ENCODE measurements around the gene PCSK1N. TPM values are rescaled to one million over a fixed set of nuclear protein-coding genes. Genes with fewer than 3 reads are reported as not detected.
"Not testable (repeated sequence)": the region's sequence is repeated elsewhere in the genome, so short reads cannot be mapped to it uniquely, and the experiment has no call there.

The PCSK1N gene
- total RNA-seq, 3 donors from 2014 or later (not counting 1 experiment from before 2014, with no cell fraction given): 0.35 to 0.89 TPM; not detected in 1

- no peak overlapping the region for H3K4me3 ChIP-seq (ENCODE audit: low read length)
- H3K27me3 ChIP-seq (ENCODE audit: control insufficient read depth, insufficient read depth, low read length): peaks cover 6% of the 10 kb centered on the region
- no peak overlapping the region for H3K27ac Mint-ChIP-seq
- peaks cover 6% of the 10 kb centered on the region in 2 donors for H3K27me3 Mint-ChIP-seq (ENCODE audit: low read depth in 2 of 2)
- TF ChIP-seq CTCF (IDR thresholded peaks at IDR 0.05): no peak
- peaks cover 2% of the 10 kb centered on the region for H3K36me3 ChIP-seq (ENCODE audit: control insufficient read depth, insufficient read depth, low read length)
- peaks cover 0 to 10% of the 10 kb centered on the region in 2 donors for H3K4me1 Mint-ChIP-seq
- WGBS (ENCODE audit: insufficient coverage): 96% methylated on average over 6 of the region's 6 CpGs
- H3K9me3 Mint-ChIP-seq: no peaks in the 10 kb centered on the region
- H3K36me3 Mint-ChIP-seq: no peaks in the 10 kb centered on the region
- no peaks in the 10 kb centered on the region for H3K9me3 ChIP-seq (ENCODE audit: control insufficient read depth, insufficient read depth, low read length)
- H3K27ac ChIP-seq (ENCODE audit: low read length): no peak overlapping the region
- no peak for ATAC-seq
- DNase-seq: no peak
- H3K4me3 Mint-ChIP-seq: no peak overlapping the region
- intact Hi-C loops (cut with micrococcal nuclease): no loop called here
- peaks cover 9% of the 10 kb centered on the region for H3K4me1 ChIP-seq (ENCODE audit: control insufficient read depth, insufficient read depth, low read length)
Observed at GRCh38 chrX:48823053-48823452, 12.4 kb downstream of the PCSK1N start.

GRCh38 chrX:48819394-48819793 lies 16.0 kb downstream of the PCSK1N start:
- H3K4me3 Mint-ChIP-seq; H3K27me3 Mint-ChIP-seq (ENCODE audit: low read depth in 2 of 2); DNase-seq; H3K36me3 ChIP-seq (ENCODE audit: control insufficient read depth, insufficient read depth, low read length); H3K4me1 Mint-ChIP-seq; H3K27ac Mint-ChIP-seq; H3K27ac ChIP-seq (ENCODE audit: low read length); H3K36me3 Mint-ChIP-seq; ATAC-seq; H3K27me3 ChIP-seq (ENCODE audit: control insufficient read depth, insufficient read depth, low read length); H3K4me1 ChIP-seq (ENCODE audit: control insufficient read depth, insufficient read depth, low read length); H3K9me3 ChIP-seq (ENCODE audit: control insufficient read depth, insufficient read depth, low read length); intact Hi-C loops (cut with micrococcal nuclease); H3K4me3 ChIP-seq (ENCODE audit: low read length); H3K9me3 Mint-ChIP-seq: not testable (repeated sequence)
- 95% methylated on average over 8 of the region's 9 CpGs for WGBS (ENCODE audit: insufficient coverage)

DNA sequence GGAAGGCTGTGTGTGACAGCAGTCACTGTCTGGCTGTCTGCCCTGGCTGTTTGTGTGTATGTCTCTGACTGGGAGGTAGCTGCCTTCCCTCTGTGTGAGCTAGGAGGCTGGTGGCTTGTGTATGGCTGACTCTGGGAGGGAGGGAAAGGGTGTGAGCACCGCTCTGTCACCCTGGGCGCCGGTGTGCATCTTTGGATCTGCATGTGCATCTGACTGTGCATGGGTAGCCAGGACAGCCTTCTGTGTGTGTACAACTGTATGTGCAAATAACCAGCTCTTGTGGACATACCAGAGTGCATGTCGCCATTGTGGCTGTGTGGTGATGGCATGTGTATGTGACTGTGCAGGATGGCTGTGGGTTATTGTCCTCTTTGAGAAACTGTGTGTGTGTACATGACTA lies 16.5 kb downstream of the PCSK1N start:
- H3K9me3 Mint-ChIP-seq: no peaks in the 10 kb centered on the region
- H3K27me3 Mint-ChIP-seq (ENCODE audit: low read depth in 2 of 2): no peaks in the 10 kb centered on the region
- Histone ChIP-seq H3K4me1 (ENCODE audit: control insufficient read depth, insufficient read depth, low read length) (no peaks in the 10 kb centered on the region), H3K4me3 (ENCODE audit: low read length) (no peak overlapping the region), H3K36me3 (ENCODE audit: control insufficient read depth, insufficient read depth, low read length) (peaks cover 9% of the 10 kb centered on the region), H3K27me3 (ENCODE audit: control insufficient read depth, insufficient read depth, low read length) (no peaks in the 10 kb centered on the region), H3K9me3 (ENCODE audit: control insufficient read depth, insufficient read depth, low read length) (no peaks in the 10 kb centered on the region), H3K27ac (ENCODE audit: low read length) (no peak overlapping the region)
- no peak overlapping the region for H3K27ac Mint-ChIP-seq
- H3K4me3 Mint-ChIP-seq: no peak overlapping the region
- 95% methylated on average over 4 of the region's 4 CpGs for WGBS (ENCODE audit: insufficient coverage)
- peaks cover 0 to 8% of the 10 kb centered on the region in 2 donors for H3K4me1 Mint-ChIP-seq
- no peaks in the 10 kb centered on the region for H3K36me3 Mint-ChIP-seq
- TF ChIP-seq CTCF (IDR thresholded peaks at IDR 0.05): no peak
- no peak for ATAC-seq
- intact Hi-C loops (cut with micrococcal nuclease): no loop called here
- DNase-seq: no peak

- TF ChIP-seq CTCF (IDR thresholded peaks at IDR 0.05): no peak
- Histone ChIP-seq H3K27ac (ENCODE audit: low read length) (no peak overlapping the region), H3K36me3 (ENCODE audit: control insufficient read depth, insufficient read depth, low read length) (peaks cover 9% of the 10 kb centered on the region), H3K4me3 (ENCODE audit: low read length) (no peak overlapping the region), H3K4me1 (ENCODE audit: control insufficient read depth, insufficient read depth, low read length) (no peaks in the 10 kb centered on the region), H3K27me3 (ENCODE audit: control insufficient read depth, insufficient read depth, low read length) (no peaks in the 10 kb centered on the region), H3K9me3 (ENCODE audit: control insufficient read depth, insufficient read depth, low read length) (no peaks in the 10 kb centered on the region)
- H3K9me3 Mint-ChIP-seq: no peaks in the 10 kb centered on the region
- peaks cover 0 to 13% of the 10 kb centered on the region in 2 donors for H3K4me1 Mint-ChIP-seq
- 97% methylated on average over 16 of the region's 16 CpGs for WGBS (ENCODE audit: insufficient coverage)
- no peaks in the 10 kb centered on the region for H3K27me3 Mint-ChIP-seq (ENCODE audit: low read depth in 2 of 2)
- H3K27ac Mint-ChIP-seq: no peak overlapping the region
- intact Hi-C loops (cut with micrococcal nuclease): no loop called here
- H3K36me3 Mint-ChIP-seq: no peaks in the 10 kb centered on the region
- no peak overlapping the region for H3K4me3 Mint-ChIP-seq
- ATAC-seq: no peak
- DNase-seq: no peak
Observed at GRCh38 chrX:48818098-48818497, 17.3 kb downstream of the PCSK1N start.
